Fibroblast of pulmonary artery (primary cell): ENCODE measurements around the gene MTCH2.

Experiments
- DNase-seq: peaks from one replicate; pipeline ENCODE4 v3.0.0-alpha.2; 2010; ENCODE audit warnings: low read depth
- H3K4me3 ChIP-seq: replicated peaks from 2 replicates; pipeline ENCODE4 v1.5.1; 2011; ENCODE audit warnings: low read depth, mild to moderate bottlenecking, control low read depth, low read length, moderate library complexity
- CTCF ChIP-seq: IDR thresholded peaks from 2 replicates; pipeline ENCODE4 v1.5.1; 2011; ENCODE audit warnings: mild to moderate bottlenecking, control low read depth, low read length, inconsistent platforms; ENCODE audit errors: missing control alignments

Gene MTCH2

GRCh38 chr11:47616726-47617416 is 25.5 kb downstream of the MTCH2 start:
- no peak overlapping the region for H3K4me3 ChIP-seq
- peak; percentile 98 for TF ChIP-seq CTCF
- DNase-seq: peak; percentile 87

GRCh38 chr11:47615249-47615648 is 27.1 kb downstream of the MTCH2 start:
- DNase-seq: no peak
- H3K4me3 ChIP-seq: no peak overlapping the region
- TF ChIP-seq CTCF: no peak

- no peak for TF ChIP-seq CTCF
- H3K4me3 ChIP-seq: no peak overlapping the region
- DNase-seq: no peak
These were observed 31.0 kb downstream of the MTCH2 start for GRCh38 chr11:47611348-47611794.

GRCh38 chr11:47609675-47610074 is 32.7 kb downstream of the MTCH2 start:
- TF ChIP-seq CTCF: no peak
- H3K4me3 ChIP-seq: no peak overlapping the region
- no peak for DNase-seq

- no peak for TF ChIP-seq CTCF
- peak; percentile 89 for DNase-seq
- H3K4me3 ChIP-seq: no peak overlapping the region
These were observed 35.0 kb downstream of the MTCH2 start for GRCh38 chr11:47607380-47607779.

GRCh38 chr11:47606731-47607130 is 35.6 kb downstream of the MTCH2 start:
- H3K4me3 ChIP-seq: no peak overlapping the region
- peak; percentile 40 for DNase-seq
- no peak for TF ChIP-seq CTCF

- TF ChIP-seq CTCF: no peak
- DNase-seq: no peak
- H3K4me3 ChIP-seq: no peak overlapping the region
These were observed 36.4 kb downstream of the MTCH2 start for GRCh38 chr11:47605921-47606320.
